NCI-H524 treated with DMSO at 0.1 percent for 48 hours (cell line): ENCODE data around the gene SFXN1.
"Not testable (repeated sequence)": the region's sequence is repeated elsewhere in the genome, so short reads cannot be mapped to it uniquely, and the experiment has no call there.

Experiments used
- DNase-seq: peaks from one replicate; lab custom pipeline; 2025; lab: John Stamatoyannopoulos, UW

SFXN1 gene

GRCh38 chr5:175478384-175479124, at the start of gene SFXN1:
Gene SFXN1, plus strand, starts transcription at chr5:175478560. Its CDS starts 13,544 bp downstream, at chr5:175492104.
- DNase-seq = peak; percentile 25

- DNase-seq = no peak
Measured at GRCh38 chr5:175434800-175435199, 43.6 kb upstream of the SFXN1 start.

- DNase-seq = no peak
Measured at GRCh38 chr5:175436359-175436758, 42.0 kb upstream of the SFXN1 start.

GRCh38 chr5:175438234-175438857, 40.0 kb upstream of the SFXN1 start:
- DNase-seq = no peak

- DNase-seq = no peak
Measured at GRCh38 chr5:175443514-175444059, 34.8 kb upstream of the SFXN1 start.

- no peak for DNase-seq
Measured at GRCh38 chr5:175444060-175444904, 34.1 kb upstream of the SFXN1 start, which contains the start of gene DRD1. Gene DRD1, minus strand, starts transcription at chr5:175444182. Its CDS starts 1,083 bp downstream, at chr5:175443099.

GRCh38 chr5:175444905-175445456, 33.4 kb upstream of the SFXN1 start:
- no peak for DNase-seq

- DNase-seq = not testable (repeated sequence)
Measured at GRCh38 chr5:175446378-175446777, 32.0 kb upstream of the SFXN1 start.

- no peak for DNase-seq
Measured at GRCh38 chr5:175447571-175447970, 30.8 kb upstream of the SFXN1 start.

- DNase-seq = no peak
Measured at GRCh38 chr5:175448276-175448675, 30.1 kb upstream of the SFXN1 start.

GRCh38 chr5:175452166-175452565, 26.2 kb upstream of the SFXN1 start:
- DNase-seq = no peak

- not testable (repeated sequence) for DNase-seq
Measured at GRCh38 chr5:175454338-175454737, 24.0 kb upstream of the SFXN1 start.

GRCh38 chr5:175456105-175456742, 22.1 kb upstream of the SFXN1 start:
- no peak for DNase-seq

GRCh38 chr5:175457466-175457865, 20.9 kb upstream of the SFXN1 start:
- no peak for DNase-seq

GRCh38 chr5:175460126-175460525, 18.2 kb upstream of the SFXN1 start:
- no peak for DNase-seq

GRCh38 chr5:175460552-175460951, 17.8 kb upstream of the SFXN1 start:
- DNase-seq = no peak

GRCh38 chr5:175461370-175461769, 17.0 kb upstream of the SFXN1 start:
- no peak for DNase-seq

- no peak for DNase-seq
Measured at GRCh38 chr5:175463641-175464040, 14.7 kb upstream of the SFXN1 start.

GRCh38 chr5:175464074-175464941, 14.1 kb upstream of the SFXN1 start:
- no peak for DNase-seq

GRCh38 chr5:175464942-175465233, 13.5 kb upstream of the SFXN1 start:
- DNase-seq = no peak

GRCh38 chr5:175465282-175465681, 13.1 kb upstream of the SFXN1 start:
- no peak for DNase-seq
